Uterus (tissue), 2 donors: Measurements from ENCODE around the gene HPF1.
"Not testable (repeated sequence)": the region's sequence is repeated elsewhere in the genome, so short reads cannot be mapped to it uniquely, and the experiment has no call there.

ENCODE experiments used
- POLR2A ChIP-seq, 2 donors: fragments of 450-650 bp; IDR thresholded peaks; one replicate each; pipeline ENCODE4 v1.6.1; 2016; ENCODE audit warnings: antibody characterized with exemption in 2 of 2, mild to moderate bottlenecking in 1 of 2, moderate library complexity in 1 of 2
- TF ChIP-seq, protein P1 (sequence below), 4 experiments: fragments of 200-600 bp in 2 of 4; fragments of 450-650 bp in 2 of 4; sonication (generic) in 2 of 4; IDR thresholded peaks; one replicate each; pipeline ENCODE4 v1.5.1; 2016 to 2019; ENCODE audit warnings: antibody characterized with exemption in 4 of 4, mild to moderate bottlenecking in 2 of 4, moderate library complexity in 1 of 4

DNA sequence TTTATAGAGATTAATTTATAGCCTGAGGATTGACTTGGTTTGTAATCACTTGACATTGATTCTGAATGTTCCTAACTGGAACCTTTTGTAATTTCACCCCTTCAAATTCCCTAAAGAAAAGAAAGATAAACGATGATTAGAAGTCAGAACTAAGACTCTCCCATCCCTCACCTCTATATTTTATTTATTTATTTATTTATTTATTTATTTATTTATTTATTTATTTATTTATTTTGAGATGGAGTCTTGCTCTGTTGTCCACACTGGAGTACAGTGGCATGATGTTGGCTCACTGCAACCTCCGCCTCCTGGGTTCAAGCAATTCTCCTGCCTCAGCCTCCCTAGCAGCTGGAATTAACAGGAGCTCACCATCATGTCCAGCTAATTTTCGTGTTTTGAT, 49.0 kb upstream of the HPF1 start:
- TF ChIP-seq, protein P1, sequence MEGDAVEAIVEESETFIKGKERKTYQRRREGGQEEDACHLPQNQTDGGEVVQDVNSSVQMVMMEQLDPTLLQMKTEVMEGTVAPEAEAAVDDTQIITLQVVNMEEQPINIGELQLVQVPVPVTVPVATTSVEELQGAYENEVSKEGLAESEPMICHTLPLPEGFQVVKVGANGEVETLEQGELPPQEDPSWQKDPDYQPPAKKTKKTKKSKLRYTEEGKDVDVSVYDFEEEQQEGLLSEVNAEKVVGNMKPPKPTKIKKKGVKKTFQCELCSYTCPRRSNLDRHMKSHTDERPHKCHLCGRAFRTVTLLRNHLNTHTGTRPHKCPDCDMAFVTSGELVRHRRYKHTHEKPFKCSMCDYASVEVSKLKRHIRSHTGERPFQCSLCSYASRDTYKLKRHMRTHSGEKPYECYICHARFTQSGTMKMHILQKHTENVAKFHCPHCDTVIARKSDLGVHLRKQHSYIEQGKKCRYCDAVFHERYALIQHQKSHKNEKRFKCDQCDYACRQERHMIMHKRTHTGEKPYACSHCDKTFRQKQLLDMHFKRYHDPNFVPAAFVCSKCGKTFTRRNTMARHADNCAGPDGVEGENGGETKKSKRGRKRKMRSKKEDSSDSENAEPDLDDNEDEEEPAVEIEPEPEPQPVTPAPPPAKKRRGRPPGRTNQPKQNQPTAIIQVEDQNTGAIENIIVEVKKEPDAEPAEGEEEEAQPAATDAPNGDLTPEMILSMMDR (IDR thresholded peaks at IDR 0.05) = not testable (repeated sequence)
- TF ChIP-seq POLR2A (IDR thresholded peaks at IDR 0.05) = not testable (repeated sequence)
